Kidney epithelial cell (primary cell): Measurements from ENCODE around the gene ATP8A2. TPM values are rescaled to one million over a fixed set of nuclear protein-coding genes. Genes with fewer than 3 reads are reported as not detected.

Experiments
- DNase-seq: peaks from one replicate; pipeline ENCODE4 v3.0.0-alpha.2; 2010; ENCODE audit warnings: low read depth
- H3K27me3 ChIP-seq: 2 replicates; pipeline ENCODE4 v1.6.0; 2011; ENCODE audit warnings: low read length; ENCODE audit not compliant: control insufficient read depth, insufficient read depth
- H3K36me3 ChIP-seq: 2 replicates; pipeline ENCODE4 v1.5.1; 2011; ENCODE audit warnings: low read length; ENCODE audit not compliant: control insufficient read depth, insufficient read depth
- H3K4me3 ChIP-seq: 2 replicates; pipeline ENCODE4 v1.5.1; 2011; ENCODE audit warnings: low read depth, mild to moderate bottlenecking, control low read depth, low read length
- CTCF ChIP-seq: IDR thresholded peaks from 2 replicates; pipeline ENCODE4 v1.5.1; 2011; ENCODE audit warnings: mild to moderate bottlenecking, moderate library complexity, low read length, control low read depth, inconsistent platforms; ENCODE audit not compliant: insufficient read depth, poor library complexity, severe bottlenecking
- total RNA-seq: library from RNA; depleted of rRNA; stranded (reverse); fragments of >200 nt; gene quantifications from 2 replicates; pipeline ENCODE4 v1.2.3, GENCODE V29; 2015

The ATP8A2 gene
- total RNA-seq, 1 donor from 2014 or later = 3.8 TPM

GRCh38 chr13:25739376-25739775 is 367.6 kb downstream of the ATP8A2 start:
- no peak overlapping the region for H3K4me3 ChIP-seq
- no peak for DNase-seq
- no peak for TF ChIP-seq CTCF
- H3K27me3 ChIP-seq = no peaks in the 10 kb centered on the region
- no peaks in the 10 kb centered on the region for H3K36me3 ChIP-seq

GRCh38 chr13:25741796-25742195 is 370.0 kb downstream of the ATP8A2 start:
- Histone ChIP-seq H3K4me3 (no peak overlapping the region), H3K27me3 (no peaks in the 10 kb centered on the region), H3K36me3 (no peaks in the 10 kb centered on the region)
- no peak for DNase-seq
- no peak for TF ChIP-seq CTCF

GRCh38 chr13:25742220-25742619 is 370.4 kb downstream of the ATP8A2 start:
- no peak for TF ChIP-seq CTCF
- H3K27me3 ChIP-seq = no peaks in the 10 kb centered on the region
- DNase-seq = no peak
- no peak overlapping the region for H3K4me3 ChIP-seq
- H3K36me3 ChIP-seq = no peaks in the 10 kb centered on the region

GRCh38 chr13:25743421-25743820 is 371.6 kb downstream of the ATP8A2 start:
- H3K36me3 ChIP-seq = no peaks in the 10 kb centered on the region
- H3K4me3 ChIP-seq = no peak overlapping the region
- TF ChIP-seq CTCF = no peak
- no peak for DNase-seq
- no peaks in the 10 kb centered on the region for H3K27me3 ChIP-seq

DNA sequence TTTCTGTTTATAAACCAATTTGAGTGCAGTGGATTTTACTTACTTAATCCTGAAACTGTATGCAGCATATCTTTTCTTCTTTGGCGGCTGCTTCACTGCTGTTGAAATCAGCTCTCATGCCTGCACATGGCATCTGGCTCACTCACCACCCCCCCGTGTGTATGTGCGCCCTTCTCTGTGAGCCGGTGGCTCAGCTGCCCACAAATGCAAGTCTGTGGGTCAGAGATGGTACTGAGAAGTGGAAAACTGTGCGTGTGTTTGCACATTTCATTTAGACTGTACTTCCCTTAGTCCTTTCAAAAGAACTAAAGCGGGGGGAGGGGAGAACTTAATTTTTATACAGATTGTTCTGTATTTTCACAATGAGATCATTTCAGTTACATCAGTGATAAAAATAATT is 372.4 kb downstream of the ATP8A2 start:
- DNase-seq = no peak
- no peak for TF ChIP-seq CTCF
- no peak overlapping the region for H3K4me3 ChIP-seq
- no peaks in the 10 kb centered on the region for H3K27me3 ChIP-seq
- H3K36me3 ChIP-seq = no peaks in the 10 kb centered on the region

DNA sequence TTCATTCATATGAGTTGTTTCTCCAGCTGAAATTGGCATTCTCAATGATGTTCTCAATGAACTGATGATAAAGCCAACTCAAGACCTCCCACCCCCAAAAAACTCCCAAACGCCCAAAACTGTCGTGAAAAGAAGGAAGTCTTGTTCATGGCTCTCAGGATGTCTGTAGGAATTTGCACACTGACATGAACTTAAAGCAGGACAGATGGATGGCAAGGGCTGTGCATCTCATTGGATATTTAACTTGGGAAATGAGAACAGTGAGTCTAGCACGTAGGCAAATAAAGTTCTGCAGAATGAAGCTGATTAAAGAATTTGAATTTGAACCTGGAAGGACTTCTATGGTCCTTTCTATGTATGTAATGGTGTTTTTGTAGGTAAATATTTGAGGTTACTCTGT is 374.4 kb downstream of the ATP8A2 start:
- Histone ChIP-seq H3K4me3 (no peak overlapping the region), H3K27me3 (no peaks in the 10 kb centered on the region), H3K36me3 (no peaks in the 10 kb centered on the region)
- no peak for DNase-seq
- no peak for TF ChIP-seq CTCF
